Neural progenitor cell (in vitro differentiated cells): Measurements from ENCODE around the gene KCNH6.

Experiments
- EZH2 ChIP-seq: fragments of 200-600 bp; sonication (generic); IDR thresholded peaks from 2 replicates; pipeline ENCODE4 v1.6.1; 2017; ENCODE audit warnings: antibody characterized with exemption, mild to moderate bottlenecking, moderate library complexity
- EZH2phosphoT487 ChIP-seq: fragments of 200-600 bp; sonication (generic); IDR thresholded peaks from 2 replicates; pipeline ENCODE4 v1.6.1; 2017; ENCODE audit warnings: antibody characterized with exemption
- TF ChIP-seq, protein P1 (sequence below): fragments of 200-600 bp; sonication (generic); IDR thresholded peaks from 2 replicates; pipeline ENCODE4 v1.5.1; 2017; ENCODE audit warnings: antibody characterized with exemption, mild to moderate bottlenecking

DNA sequence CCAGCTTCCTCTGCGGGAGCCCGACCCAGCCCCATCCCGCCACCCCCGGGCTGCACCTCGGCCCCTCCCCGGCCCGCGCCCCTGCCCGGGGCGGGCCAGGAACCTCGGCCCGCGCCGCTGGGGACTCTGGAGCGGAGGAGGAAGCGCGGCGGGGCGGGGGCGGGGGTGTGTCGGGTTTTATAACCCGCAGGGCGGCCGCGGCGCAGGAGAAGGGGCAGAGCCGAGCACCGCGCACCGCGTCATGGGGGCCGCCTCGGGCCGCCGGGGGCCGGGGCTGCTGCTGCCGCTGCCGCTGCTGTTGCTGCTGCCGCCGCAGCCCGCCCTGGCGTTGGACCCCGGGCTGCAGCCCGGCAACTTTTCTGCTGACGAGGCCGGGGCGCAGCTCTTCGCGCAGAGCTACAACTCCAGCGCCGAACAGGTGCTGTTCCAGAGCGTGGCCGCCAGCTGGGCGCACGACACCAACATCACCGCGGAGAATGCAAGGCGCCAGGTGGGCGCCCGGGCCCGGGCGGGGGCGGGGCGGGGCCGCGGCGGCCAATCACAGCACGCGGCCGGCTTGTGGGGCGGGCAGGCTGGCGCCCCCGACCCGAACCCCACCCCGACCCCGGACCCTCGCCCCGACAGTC, 46.2 kb upstream of the KCNH6 start, which contains the start of gene ACE:
- TF ChIP-seq EZH2phosphoT487 (peak; percentile 60), EZH2 (peak; percentile 88)
- TF ChIP-seq, protein P1, sequence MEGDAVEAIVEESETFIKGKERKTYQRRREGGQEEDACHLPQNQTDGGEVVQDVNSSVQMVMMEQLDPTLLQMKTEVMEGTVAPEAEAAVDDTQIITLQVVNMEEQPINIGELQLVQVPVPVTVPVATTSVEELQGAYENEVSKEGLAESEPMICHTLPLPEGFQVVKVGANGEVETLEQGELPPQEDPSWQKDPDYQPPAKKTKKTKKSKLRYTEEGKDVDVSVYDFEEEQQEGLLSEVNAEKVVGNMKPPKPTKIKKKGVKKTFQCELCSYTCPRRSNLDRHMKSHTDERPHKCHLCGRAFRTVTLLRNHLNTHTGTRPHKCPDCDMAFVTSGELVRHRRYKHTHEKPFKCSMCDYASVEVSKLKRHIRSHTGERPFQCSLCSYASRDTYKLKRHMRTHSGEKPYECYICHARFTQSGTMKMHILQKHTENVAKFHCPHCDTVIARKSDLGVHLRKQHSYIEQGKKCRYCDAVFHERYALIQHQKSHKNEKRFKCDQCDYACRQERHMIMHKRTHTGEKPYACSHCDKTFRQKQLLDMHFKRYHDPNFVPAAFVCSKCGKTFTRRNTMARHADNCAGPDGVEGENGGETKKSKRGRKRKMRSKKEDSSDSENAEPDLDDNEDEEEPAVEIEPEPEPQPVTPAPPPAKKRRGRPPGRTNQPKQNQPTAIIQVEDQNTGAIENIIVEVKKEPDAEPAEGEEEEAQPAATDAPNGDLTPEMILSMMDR = no peak
